ENCODE results near the gene CHN2.

The CHN2 gene

DNA sequence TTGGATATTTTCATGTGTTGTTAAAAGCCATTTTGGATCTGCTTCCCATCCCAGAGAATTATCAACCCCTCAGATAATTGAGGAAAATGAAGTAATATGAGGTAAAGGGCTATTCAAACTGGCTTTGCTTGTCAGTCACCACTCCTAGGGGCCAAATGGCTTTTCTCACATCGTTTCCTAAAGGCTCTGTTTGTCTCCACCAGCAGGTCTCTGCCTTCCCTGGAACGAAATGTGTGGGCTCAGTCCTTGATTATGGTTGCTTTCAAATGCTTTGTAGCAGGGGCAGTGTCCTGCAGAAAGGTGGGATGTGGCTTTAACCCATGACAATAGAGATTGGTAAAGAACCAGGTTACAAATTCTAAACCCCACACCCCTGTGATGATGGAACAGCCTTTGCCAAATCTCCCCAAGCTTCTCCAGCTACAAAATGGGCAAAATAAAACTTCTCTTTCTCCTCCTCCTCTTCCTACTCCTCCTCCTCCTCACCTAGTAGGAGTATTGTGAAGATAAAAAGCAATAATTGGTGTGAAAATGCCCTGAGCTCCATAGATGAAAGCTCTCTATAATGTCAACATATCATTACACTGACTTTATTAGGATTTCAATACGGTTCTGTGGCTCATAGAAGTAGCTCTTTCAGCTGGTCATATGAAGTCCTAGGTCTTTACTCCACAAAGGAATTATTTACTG, 127.6 kb downstream of the CHN2 start:
- TF ChIP-seq MYC (IDR thresholded peaks at IDR 0.05; ENCODE audit: low read depth, low read length) (no peak), POLR2A (IDR thresholded peaks at IDR 0.05; ENCODE audit: extremely low read depth, insufficient read length) (no peak)
- TF ChIP-seq, protein P1, sequence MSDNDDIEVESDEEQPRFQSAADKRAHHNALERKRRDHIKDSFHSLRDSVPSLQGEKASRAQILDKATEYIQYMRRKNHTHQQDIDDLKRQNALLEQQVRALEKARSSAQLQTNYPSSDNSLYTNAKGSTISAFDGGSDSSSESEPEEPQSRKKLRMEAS (IDR thresholded peaks at IDR 0.05; ENCODE audit: low read depth, low read length), result no peak
- TF ChIP-seq, protein P2, sequence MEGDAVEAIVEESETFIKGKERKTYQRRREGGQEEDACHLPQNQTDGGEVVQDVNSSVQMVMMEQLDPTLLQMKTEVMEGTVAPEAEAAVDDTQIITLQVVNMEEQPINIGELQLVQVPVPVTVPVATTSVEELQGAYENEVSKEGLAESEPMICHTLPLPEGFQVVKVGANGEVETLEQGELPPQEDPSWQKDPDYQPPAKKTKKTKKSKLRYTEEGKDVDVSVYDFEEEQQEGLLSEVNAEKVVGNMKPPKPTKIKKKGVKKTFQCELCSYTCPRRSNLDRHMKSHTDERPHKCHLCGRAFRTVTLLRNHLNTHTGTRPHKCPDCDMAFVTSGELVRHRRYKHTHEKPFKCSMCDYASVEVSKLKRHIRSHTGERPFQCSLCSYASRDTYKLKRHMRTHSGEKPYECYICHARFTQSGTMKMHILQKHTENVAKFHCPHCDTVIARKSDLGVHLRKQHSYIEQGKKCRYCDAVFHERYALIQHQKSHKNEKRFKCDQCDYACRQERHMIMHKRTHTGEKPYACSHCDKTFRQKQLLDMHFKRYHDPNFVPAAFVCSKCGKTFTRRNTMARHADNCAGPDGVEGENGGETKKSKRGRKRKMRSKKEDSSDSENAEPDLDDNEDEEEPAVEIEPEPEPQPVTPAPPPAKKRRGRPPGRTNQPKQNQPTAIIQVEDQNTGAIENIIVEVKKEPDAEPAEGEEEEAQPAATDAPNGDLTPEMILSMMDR (IDR thresholded peaks at IDR 0.05; ENCODE audit: low read depth, low read length), result no peak
- no peak for DNase-seq (ENCODE audit: low read depth)
- no peak overlapping the region for H3K4me3 ChIP-seq (ENCODE audit: low read depth, low read length)

DNA sequence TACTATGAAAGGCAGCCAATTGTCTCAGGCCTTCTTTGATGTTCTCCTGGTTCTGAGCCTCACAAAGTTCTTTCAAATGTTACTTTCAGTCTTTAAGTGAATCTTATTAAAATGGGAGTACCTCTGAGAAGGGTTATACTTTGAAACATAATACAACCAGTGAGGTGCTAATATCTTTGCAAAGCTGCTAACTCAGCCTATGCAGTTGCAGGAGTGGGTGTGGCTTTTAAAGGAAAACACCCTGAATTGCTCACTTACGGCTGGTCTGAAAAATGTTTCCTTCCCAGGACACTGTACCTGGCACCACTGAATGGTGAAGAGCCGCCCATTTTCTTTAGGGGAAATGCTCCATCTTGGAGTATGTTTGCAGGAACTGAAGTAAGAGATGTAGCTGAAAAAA, 130.9 kb downstream of the CHN2 start:
- TF ChIP-seq MYC (IDR thresholded peaks at IDR 0.05; ENCODE audit: low read depth, low read length) (no peak), POLR2A (IDR thresholded peaks at IDR 0.05; ENCODE audit: extremely low read depth, insufficient read length) (no peak)
- TF ChIP-seq, protein P1 (IDR thresholded peaks at IDR 0.05; ENCODE audit: low read depth, low read length), result no peak
- TF ChIP-seq, protein P2 (IDR thresholded peaks at IDR 0.05; ENCODE audit: low read depth, low read length), result no peak
- no peak overlapping the region for H3K4me3 ChIP-seq (ENCODE audit: low read depth, low read length)
- DNase-seq (ENCODE audit: low read depth), result no peak

DNA sequence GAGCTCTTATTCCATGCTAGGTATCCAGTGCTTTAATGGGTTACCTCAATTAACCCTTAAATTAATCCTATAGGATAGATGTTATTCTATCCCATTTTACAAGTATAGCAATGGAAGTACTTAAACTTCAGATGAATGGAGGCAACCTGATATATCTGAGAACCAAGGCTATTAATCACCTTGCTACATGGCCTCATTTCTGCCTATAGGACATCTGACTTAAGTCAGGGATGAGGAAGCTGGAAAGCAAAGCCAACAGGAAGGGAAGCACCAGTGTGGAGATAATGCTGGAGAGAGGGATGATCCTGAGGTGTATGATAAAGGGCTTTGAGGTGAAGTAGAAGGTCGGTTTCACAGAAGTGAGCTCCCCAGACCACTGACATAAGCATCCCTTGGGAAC, 132.3 kb downstream of the CHN2 start:
- TF ChIP-seq MYC (IDR thresholded peaks at IDR 0.05; ENCODE audit: low read depth, low read length) (no peak), POLR2A (IDR thresholded peaks at IDR 0.05; ENCODE audit: extremely low read depth, insufficient read length) (no peak)
- TF ChIP-seq, protein P2 (IDR thresholded peaks at IDR 0.05; ENCODE audit: low read depth, low read length), result no peak
- TF ChIP-seq, protein P1 (IDR thresholded peaks at IDR 0.05; ENCODE audit: low read depth, low read length), result no peak

DNA sequence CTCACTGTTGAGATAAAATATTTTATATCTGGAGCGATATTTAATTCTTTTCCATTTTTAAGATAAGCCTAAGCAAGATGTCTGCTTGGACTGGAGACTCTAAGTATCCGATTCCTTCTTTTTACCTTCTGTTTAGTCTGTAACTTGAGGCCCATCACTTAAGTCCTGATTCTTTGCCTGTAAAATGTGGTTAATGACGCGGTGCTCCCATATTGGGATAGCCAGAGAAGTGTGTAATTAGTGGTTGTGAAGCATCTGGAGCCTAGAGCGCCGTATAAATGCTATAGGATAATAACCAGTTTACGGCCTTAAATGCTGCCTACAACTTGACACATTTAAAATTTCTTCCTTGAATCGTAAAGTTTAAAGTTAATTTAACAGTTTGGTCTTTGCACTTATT, 132.9 kb downstream of the CHN2 start:
- H3K4me3 ChIP-seq (ENCODE audit: low read depth, low read length), result no peak overlapping the region
- DNase-seq (ENCODE audit: low read depth), result no peak
- TF ChIP-seq, protein P2 (IDR thresholded peaks at IDR 0.05; ENCODE audit: low read depth, low read length), result no peak
- TF ChIP-seq, protein P1 (IDR thresholded peaks at IDR 0.05; ENCODE audit: low read depth, low read length), result no peak
- TF ChIP-seq POLR2A (IDR thresholded peaks at IDR 0.05; ENCODE audit: extremely low read depth, insufficient read length) (no peak), MYC (IDR thresholded peaks at IDR 0.05; ENCODE audit: low read depth, low read length) (no peak)

More for the DNA sequence above, 132.3 kb downstream of the CHN2 start:
- DNase-seq (ENCODE audit: low read depth), result no peak
- no peak overlapping the region for H3K4me3 ChIP-seq (ENCODE audit: low read depth, low read length)

DNA sequence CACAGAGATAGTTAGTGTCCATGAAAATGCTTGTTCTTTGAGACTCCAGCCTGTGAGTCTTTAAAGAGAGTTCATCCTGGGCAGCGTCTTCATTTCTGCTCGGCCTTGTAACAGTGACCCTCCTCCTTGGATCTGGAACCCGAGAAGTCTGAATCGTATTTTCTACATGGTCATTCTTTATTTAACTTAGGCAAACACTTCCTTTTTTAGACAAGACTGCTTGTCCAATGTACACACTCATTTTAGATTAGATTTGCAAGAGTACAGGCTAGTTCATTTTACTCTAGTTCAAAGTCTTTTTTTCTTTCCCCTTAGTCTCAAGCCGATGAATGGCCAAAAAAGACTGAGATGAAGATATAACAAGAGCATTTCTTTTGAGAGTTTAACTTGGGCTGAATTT, 133.5 kb downstream of the CHN2 start:
- DNase-seq (ENCODE audit: low read depth), result no peak
- TF ChIP-seq, protein P2 (IDR thresholded peaks at IDR 0.05; ENCODE audit: low read depth, low read length), result no peak
- TF ChIP-seq, protein P1 (IDR thresholded peaks at IDR 0.05; ENCODE audit: low read depth, low read length), result no peak
- TF ChIP-seq POLR2A (IDR thresholded peaks at IDR 0.05; ENCODE audit: extremely low read depth, insufficient read length) (no peak), MYC (IDR thresholded peaks at IDR 0.05; ENCODE audit: low read depth, low read length) (no peak)
- H3K4me3 ChIP-seq (ENCODE audit: low read depth, low read length), result no peak overlapping the region
